ENCODE measurements around the gene TAF10.

TAF10 gene

DNA sequence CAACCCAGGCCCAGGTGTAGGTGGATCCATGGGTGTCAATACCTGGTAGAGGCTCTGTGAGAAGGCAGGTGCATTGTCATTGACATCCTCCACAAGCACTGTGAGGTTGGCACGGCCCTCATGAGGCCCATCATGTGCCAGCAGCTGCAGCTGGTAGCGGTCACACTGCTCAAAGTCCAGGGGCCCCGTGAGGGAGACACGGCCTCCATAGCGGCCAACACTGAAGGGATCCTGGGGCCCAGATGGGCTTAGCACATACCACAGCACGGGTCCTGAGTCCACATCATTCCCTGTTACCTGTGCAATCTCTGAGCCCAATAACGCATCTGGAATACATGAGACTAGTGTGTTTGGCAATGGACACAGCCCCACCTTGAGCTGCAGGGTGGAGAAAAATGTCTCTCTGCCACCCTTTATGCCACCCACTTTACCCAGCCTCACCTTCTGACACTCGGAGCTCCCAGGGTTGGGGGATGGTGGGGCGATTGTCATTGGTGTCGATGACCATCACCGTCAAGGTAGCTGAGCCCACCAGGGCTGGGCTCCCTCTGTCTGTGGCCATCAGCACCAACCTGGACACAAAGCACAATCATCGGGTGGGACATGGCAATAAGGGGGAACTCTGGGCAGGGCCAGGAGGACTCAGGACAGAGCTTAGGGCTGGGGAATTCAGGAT, 13.3 kb upstream of the TAF10 start:
- DNase-seq (ENCODE audit: low read depth, low spot score), result no peak

DNA sequence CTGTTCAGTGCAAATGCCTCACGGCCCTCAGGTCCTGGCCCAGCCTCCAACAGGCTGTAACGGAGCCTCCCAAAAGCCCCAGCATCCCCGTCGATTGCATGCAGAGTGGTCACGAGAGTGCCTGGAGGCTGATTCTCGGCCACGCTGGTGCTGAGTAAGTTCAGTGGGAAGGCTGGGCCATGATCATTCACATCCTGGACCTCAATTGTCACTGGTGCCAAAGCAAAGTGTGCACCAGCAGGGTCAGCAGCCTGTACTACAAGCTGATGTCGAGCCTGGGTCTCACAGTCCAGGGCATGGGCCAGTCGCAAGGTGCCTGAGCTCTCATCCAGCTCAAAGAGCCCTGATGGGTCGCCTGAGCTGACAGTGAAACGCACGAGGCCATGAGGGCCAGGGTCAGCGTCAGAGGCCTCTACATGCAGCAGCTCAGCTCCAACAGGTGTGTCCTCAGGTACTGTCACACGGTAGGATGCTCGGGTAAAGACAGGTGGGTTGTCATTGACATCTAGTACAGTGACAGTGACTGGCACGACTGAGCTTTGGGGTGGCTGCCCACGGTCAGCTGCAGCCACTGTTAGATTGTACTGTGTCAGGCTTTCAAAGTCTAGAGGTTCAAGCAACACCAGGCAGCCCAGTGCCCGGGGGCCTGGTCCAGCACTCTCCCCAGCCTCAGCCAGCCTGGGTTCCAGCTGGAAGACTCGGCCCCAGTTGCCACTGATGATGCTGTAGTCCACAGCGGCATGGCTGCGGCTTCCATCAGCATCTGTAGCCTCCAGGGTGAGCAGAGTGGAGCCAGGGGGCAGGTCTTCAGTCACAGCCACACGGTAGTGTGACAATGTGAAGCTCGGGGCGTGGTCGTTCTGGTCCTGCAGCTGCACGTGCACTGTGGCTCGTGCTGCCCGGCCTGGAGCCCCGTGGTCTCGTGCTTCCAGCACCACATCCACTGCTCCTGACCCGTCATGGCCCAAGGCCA, 11.7 kb upstream of the TAF10 start:
- DNase-seq (ENCODE audit: low read depth, low spot score), result no peak

DNA sequence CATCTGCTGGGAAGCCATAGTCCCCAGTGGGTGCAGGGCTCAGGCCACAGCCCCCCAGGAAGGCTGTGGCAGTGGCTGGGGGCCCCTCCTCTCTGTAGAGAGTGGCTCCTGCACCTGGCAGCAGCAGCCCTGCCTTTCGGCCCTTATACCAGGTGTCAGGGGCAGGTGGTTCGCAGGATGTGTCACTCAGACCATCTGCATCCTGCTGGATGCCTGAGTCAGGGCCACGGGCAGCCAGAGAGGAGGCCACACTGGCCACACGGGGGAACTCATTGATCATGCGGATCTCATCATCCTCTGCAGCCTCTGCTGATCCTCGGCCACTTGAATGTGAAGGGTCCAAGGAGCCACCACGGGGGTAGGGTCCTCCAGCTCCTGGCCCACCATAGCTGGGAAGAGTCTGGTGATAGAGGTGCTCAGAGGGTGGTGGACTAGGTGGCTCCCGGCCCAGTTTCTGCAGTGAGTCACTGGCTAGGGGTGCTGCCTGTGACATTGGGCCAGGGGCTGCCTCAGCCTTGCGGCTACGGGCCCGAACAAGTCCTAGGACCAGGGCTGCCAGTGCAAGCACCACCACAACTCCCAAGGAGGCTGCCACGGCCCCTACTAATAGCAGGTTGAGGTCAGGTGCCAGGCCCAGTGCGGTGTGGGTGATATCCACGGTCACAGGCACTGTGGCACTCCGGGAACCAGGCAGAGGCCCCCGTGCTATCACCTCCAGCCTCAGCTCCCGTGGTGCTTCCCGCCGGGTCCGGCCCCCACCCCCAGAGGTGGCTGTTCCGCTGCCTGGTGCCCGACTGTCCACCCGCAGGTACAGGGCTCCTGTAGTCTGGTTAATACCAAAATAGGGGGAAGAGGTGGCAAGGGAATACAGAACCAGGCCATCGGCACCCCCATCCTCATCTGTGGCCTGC, 10.5 kb upstream of the TAF10 start:
- no peak for DNase-seq (ENCODE audit: low read depth, low spot score)

DNA sequence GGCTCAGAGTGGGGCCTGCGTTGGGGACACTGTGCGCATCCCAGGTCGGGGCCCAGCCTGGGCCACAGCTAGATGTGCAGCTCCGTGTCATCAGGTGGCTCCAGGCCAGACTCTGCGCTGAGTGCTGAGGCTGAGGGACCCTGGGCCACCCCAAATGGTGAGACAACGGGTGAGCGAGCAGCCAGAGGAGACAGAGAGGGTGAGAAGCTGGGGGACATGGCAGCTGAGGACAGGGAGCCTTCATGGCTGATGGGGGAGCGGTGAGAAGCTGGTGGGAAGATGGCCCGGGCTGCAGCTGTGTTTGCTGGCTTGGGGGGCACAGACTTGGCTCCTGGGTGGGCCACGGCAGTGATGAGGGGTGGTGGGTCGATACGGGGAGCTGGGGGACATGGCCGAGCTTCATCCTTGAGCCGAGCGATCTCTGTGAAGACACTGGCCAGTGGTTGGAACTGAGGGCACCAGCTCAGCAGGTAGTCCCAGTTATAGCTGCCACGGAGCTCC, 9.7 kb upstream of the TAF10 start:
- no peak for DNase-seq (ENCODE audit: low read depth, low spot score)

DNA sequence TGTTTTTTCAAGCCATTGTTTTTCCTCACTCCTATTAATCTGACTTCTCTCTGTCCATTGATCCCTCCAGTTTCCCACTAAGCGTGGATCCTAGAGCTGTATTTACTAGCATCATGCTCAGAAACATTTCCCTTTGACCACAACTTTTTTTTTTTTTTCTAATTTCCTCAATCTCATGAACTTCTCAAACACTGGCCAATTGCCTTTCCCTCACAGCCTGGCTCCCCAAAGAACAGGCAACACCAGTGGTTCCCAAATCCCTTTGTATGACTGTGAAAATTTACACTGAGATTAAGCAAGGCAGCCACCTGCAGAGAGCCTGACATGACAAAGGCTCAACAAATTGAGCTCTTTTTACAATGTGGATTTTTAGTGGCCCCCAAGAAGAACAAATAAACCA, 8.6 kb upstream of the TAF10 start:
- DNase-seq (ENCODE audit: low read depth, low spot score), result no peak

DNA sequence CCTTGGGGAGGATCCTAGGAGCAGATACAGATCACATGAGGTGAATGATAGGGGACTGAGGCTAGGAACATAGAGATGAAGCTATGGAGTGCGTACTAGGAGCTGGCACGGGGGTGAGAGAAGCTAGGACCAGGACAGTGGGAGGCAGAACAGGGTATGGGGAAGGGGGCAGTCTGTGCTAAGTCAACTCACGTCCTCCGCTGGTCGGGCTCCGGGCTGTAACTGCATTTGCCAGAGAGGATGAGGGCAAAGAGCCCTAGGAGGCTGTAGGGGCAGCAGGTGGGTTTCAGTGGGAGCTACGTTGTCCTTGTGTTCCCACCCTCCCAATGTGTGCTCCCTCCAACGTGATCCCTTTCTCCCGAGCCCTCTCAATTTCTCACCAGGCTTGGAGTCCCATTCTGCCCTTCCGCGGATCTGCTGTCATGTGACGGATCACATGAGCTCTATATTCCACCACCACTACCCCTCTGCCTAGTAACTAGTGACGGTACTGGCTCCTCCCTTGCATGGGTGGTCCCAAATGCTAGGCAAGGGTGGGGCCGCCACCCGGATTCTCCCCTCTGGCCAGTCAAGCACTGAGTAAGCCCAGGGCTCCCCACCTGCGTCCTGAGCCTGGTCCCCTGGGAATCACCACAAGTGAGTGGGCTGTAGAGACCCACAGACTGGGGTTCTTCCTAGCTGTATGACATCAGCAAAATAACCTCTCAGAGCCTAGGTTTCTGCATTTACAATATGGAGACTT, 7.2 kb upstream of the TAF10 start, which contains the start of gene TPP1:
Gene TPP1 (minus strand): TSS at position 419 of the 742 bp plus-strand sequence. CDS start 22 bp downstream, at position 397.
- peak; percentile 84 for DNase-seq (ENCODE audit: low read depth, low spot score)

DNA sequence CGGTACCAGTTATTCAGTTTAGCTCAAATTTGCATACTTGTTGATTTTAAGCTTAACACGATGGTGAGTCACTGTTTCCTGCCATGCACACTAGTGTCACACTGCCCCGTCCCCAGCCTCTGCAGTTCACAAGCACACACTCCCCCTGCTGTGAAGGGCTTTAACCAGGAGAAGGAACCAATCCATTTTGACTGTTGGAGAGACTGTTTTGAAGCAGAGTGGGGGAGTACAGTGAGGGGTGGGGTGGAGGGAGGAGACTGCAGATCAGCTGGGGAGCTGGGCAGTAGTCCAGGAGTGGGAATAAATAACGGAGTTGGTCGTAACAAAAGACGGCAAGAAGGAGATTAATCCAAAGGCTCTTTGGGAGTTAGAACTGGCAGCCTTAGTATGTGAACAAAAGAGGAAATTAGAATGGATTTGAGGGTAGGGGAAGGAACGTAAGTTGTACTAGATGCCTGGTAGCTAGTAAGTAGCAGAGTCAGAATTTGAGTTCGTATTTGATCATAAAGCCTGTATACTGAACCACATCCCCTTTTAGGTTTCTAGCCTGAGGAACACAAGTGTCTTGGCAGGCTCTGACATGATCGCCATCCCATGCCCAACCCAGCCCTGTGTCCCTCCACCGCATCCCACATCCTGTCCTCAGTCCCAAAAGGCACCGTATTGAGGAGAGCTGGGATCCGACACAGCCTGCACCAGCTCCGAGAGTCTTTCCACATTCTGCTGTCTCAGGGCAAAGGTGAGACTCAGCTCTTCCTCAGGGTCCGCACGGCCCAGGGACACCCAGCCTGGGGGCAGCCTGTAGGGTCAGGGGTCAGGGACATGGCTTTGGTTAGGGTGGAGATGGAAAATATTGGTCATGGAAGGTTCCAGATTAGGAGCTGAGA, 6.3 kb upstream of the TAF10 start:
- DNase-seq (ENCODE audit: low read depth, low spot score), result peak; percentile 48

DNA sequence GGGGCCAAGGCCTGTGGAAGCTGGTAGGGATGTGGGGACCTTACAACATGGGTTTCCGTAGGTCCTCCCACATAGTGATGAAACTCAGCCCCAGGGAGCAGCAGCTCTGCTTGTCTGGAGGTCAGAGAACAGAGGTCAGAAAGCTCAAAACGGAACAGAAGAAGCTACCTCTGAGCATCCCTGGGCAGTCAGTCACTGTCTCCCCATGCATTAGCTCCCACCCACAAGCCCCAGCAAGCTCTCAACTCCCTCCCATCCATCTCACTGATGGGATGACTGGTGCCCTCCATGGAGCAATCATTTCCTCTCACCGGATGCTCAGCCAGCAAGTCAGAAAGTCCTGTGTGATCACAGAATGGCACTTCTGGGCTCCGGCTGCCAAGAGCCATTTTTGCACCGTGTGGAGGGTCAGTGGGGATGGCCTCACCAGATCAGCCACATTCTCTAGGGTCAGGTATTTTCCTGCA, 5.3 kb upstream of the TAF10 start:
- no peak for DNase-seq (ENCODE audit: low read depth, low spot score)

DNA sequence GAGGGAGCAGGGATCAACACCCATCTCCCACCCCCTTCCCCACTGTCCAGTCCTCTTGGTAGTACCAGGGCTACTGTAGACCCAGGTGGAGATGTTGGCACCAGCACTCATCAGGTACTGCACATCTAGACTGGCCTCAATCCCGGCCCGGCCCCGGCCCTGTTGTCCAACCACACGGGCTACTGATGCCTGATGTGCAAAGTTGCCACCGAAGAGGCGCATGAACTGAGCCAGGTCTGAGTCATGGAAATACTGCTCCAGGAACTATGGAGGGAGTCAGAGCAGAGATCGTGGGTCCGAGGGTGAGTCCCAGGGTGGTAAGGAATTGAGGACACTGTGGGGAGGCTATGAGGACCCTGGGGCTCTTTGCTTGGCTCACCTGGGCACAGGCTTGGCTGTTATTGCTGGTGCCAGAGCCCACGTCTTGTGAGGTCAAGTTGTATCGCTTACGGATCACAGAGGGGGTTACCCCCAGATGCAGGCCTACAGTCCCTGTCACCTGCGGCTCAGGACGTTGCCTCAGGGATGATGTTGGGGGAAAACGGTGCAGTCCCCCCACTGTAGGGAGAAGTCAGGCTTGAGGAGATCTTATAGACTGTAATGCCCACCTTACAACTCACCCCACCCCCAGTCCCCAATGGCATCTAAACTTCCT, 4.7 kb upstream of the TAF10 start:
- no peak for DNase-seq (ENCODE audit: low read depth, low spot score)

DNA sequence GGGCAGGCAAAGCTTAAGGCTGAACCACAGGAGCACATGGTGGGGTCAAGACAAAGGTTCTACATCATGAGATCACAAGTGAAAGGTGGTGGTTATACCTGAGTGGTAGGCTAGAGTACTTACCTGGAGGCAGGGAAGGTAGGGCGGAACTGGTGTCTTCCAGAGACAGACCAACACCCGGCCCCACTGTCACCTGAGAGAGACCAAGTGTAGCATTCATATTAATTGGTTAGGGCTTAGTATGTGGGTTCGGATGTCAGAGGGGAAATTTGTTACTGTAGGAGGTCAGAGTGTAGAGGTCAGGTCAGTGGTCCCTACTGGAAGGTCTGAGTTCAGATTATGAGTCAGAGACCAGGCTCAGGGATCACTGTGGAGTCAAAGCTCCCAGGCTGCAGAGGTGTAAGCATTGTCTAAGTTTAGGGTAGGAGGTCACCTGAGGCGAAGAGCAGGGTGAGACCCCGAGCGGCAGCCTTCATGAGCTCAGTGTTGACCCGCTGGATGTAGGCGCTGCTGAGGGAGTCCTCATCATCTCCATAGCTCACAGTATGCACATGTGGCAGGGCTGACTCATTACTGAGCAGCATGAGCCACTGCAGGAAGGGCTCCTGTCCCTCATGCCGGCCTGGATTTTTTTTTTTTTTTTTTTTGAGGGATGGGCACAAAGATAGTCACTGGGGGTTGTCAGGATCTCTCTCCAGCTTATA, 4.0 kb upstream of the TAF10 start:
- no peak for DNase-seq (ENCODE audit: low read depth, low spot score)

DNA sequence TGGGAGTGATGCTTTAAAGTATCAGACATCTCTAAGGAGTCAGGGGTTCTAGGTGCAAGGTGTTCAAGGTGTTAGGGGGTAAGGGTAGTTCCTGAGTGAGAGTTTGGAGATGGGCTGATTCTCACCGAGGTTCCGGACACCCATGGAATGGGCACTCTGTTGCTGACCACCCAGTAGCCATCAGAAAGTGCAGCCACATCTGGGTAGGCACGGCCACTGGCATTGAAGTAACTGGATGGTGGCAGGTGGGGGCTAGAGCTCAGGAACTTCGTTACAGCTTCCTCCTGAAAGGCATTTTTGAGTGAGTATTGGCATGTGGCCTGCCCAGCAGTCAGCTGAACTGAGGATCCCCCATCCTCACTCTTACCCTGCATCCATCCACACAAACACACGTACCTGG, 3.0 kb upstream of the TAF10 start:
- no peak for DNase-seq (ENCODE audit: low read depth, low spot score)

DNA sequence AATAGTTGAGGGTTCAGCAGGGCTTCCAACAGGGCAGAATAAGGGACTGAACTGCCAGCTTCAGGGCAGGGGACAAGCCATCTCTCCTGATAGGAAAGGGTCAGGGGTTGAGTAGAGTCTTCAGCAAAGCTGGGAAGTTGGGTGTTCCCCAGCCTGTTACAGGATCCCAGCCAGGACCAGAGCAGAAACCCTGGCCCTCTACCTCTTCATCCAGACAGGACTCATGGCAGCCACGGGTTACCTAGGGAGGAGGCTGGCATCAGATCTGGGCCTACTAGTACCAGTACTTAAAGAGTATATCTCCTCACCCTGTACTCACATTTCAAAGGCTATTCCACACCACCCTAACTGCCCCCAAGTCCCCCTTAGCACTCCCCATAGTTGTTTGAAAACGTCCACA, 2.4 kb upstream of the TAF10 start:
- no peak for DNase-seq (ENCODE audit: low read depth, low spot score)

DNA sequence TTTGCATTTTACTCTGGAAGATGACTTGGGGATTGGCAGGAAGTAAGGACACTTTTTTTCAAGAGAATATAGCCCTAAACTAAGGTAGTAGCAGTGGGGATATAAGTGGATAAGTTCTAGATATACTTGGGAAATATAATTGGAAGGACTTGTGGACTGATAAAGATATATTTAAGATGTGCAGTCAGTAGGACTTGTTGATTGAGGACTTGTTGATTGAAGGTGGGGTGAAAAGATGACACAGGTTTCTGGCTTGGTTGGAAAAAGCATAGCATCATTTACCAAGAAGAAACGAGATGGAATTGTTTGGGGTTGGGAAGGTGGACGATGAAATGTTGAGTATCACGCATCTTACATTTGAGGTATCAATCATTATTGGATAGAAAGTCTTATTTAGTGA, 1.5 kb upstream of the TAF10 start:
- no peak for DNase-seq (ENCODE audit: low read depth, low spot score)

DNA sequence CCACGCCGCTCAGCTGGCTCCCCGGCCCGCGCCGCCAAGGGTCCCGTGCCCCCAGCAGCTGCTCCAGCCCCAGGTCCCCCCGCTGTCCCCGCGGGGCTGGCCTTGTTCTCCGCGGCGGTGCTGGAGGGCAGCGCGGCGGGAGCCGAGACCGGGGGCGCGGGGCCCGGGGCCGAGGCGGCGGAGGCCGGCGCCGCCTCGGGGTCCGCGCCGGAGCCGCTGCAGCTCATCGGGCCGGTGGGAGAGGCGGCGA, 128 bp downstream of the TAF10 start:
- DNase-seq (ENCODE audit: low read depth, low spot score), result no peak

DNA sequence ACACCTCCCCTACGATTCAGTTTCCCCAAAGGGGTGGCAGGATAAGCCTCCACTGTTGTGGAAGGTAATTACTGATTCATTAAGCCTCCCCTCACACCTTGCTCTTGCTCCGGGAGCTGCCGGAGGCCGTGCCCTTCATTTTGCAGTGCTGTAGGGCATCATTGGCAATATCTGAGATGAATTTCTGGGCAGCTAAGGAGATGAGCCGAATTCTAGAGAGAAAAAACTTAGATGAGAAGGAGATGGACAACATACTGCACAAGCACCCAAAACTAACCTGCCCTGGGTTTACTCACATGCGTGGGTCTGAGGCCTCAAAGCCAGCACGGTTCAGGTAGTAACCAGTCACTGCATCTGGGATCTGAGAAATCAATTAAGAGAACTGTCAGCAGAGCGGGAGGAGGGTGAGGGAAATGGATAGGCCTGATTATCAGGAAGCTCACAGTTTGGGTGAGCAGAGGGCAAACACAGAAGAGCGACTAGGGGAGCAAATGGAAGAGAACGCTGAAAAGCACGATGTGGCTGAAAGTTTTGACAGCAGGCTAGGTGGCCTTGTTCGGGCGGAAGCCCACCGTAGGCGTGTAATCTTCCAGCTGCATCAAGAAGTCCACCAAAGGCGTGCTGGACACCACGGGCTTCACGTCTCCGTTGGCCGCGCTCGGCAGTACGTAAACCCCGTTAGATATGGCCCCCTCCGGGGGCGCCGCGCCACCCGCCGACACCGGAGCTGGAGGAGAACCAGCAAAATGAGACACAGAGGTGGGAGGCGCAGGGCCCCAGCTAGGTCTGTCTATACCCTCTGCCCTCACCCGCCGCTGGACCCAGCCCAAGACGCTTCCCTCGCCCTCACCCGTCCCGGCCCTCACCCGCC, 689 bp downstream of the TAF10 start:
- no peak for DNase-seq (ENCODE audit: low read depth, low spot score)

DNA sequence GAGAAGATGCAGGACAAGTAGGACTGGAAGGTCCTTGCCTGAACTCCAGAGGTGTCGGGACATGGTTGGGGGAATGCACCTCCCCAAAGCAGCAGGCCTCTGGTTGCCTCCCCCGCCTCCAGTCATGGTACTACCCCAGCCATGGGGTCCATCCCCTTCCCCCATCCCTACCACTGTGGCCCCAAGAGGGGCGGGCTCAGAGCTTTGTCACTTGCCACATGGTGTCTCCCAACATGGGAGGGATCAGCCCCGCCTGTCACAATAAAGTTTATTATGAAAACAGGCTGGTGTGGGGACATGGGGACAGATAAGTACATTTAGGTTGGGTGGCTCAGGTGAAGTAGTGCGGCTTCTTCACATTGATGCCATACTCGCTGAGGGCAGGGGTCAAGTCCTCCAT, 1.4 kb downstream of the TAF10 start:
- DNase-seq (ENCODE audit: low read depth, low spot score), result no peak

DNA sequence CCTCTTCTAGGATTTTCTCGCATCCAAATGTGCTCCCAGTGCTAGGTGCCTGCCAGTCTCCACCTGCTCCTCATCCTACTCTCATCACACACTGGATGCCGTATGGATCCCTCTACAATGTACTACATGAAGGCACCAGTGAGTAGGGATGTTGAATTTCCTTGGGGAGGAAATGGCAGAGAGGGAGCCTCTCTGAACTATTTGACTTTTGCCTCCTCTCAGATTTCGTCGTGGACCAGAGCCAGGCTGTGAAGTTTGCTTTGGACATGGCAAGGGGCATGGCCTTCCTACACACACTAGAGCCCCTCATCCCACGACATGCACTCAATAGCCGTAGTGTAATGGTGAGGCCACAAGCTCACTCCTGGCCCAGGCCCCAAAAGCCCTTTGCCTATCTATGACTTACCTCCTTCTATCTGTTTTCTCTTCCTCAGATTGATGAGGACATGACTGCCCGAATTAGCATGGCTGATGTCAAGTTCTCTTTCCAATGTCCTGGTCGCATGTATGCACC, 2.5 kb downstream of the TAF10 start:
- DNase-seq (ENCODE audit: low read depth, low spot score), result no peak
